HG03025 (cell line): ENCODE results near the gene UMAD1.
"Not testable (repeated sequence)": the region's sequence is repeated elsewhere in the genome, so short reads cannot be mapped to it uniquely, and the experiment has no call there.

Experiments used
- ATAC-seq: cut with Tn5 transposase; IDR thresholded peaks from one replicate; pipeline ENCODE4 v1.9.1; 2021; ENCODE audit warnings: mild to moderate bottlenecking, moderate library complexity; ENCODE audit not compliant: unreplicated experiment, low FRiP score

Gene UMAD1

GRCh38 chr7:7651479-7651878 is 10.9 kb downstream of the UMAD1 start:
- ATAC-seq: no peak

- no peak for ATAC-seq
Observed at GRCh38 chr7:7652798-7653540, 12.4 kb downstream of the UMAD1 start.

- no peak for ATAC-seq
Observed at GRCh38 chr7:7653593-7654187, 13.1 kb downstream of the UMAD1 start.

- no peak for ATAC-seq
Observed at GRCh38 chr7:7654964-7655715, 14.6 kb downstream of the UMAD1 start.

- ATAC-seq: not testable (repeated sequence)
Observed at GRCh38 chr7:7656459-7656858, 15.9 kb downstream of the UMAD1 start.

GRCh38 chr7:7662527-7662926 is 22.0 kb downstream of the UMAD1 start:
- ATAC-seq: no peak

- no peak for ATAC-seq
Observed at GRCh38 chr7:7664291-7664690, 23.7 kb downstream of the UMAD1 start.

GRCh38 chr7:7665031-7665430 is 24.5 kb downstream of the UMAD1 start:
- no peak for ATAC-seq

- ATAC-seq: no peak
Observed at GRCh38 chr7:7667187-7667586, 26.6 kb downstream of the UMAD1 start.

GRCh38 chr7:7668706-7669105 is 28.2 kb downstream of the UMAD1 start:
- ATAC-seq: no peak

- no peak for ATAC-seq
Observed at GRCh38 chr7:7670490-7670889, 29.9 kb downstream of the UMAD1 start.

- ATAC-seq: no peak
Observed at GRCh38 chr7:7671361-7671760, 30.8 kb downstream of the UMAD1 start.

- no peak for ATAC-seq
Observed at GRCh38 chr7:7672545-7673239, 32.1 kb downstream of the UMAD1 start.

GRCh38 chr7:7673240-7673550 is 32.6 kb downstream of the UMAD1 start:
- no peak for ATAC-seq

GRCh38 chr7:7675686-7676085 is 35.1 kb downstream of the UMAD1 start:
- ATAC-seq: no peak

- not testable (repeated sequence) for ATAC-seq
Observed at GRCh38 chr7:7679640-7680039, 39.1 kb downstream of the UMAD1 start.

GRCh38 chr7:7681191-7681935 is 40.8 kb downstream of the UMAD1 start:
- ATAC-seq: no peak

GRCh38 chr7:7681936-7682329 is 41.4 kb downstream of the UMAD1 start:
- ATAC-seq: no peak

GRCh38 chr7:7682861-7683260 is 42.3 kb downstream of the UMAD1 start:
- no peak for ATAC-seq

GRCh38 chr7:7686811-7687508 is 46.4 kb downstream of the UMAD1 start:
- no peak for ATAC-seq
